ENCODE data around the gene TTC36. TPM values are rescaled to one million over a fixed set of nuclear protein-coding genes. Genes with fewer than 3 reads are reported as not detected.

The TTC36 gene
- total RNA-seq, 2 donors from 2014 or later, result 0.42 to 0.46 TPM

- Mint-ChIP-seq H3K4me1 (no peaks in the 10 kb centered on the region), H3K27ac (no peak overlapping the region), H3K4me3 (no peak overlapping the region), H3K9me3 (no peaks in the 10 kb centered on the region), H3K36me3 (ENCODE audit: low read depth) (peaks cover 88% of the 10 kb centered on the region), H3K27me3 (ENCODE audit: insufficient read depth) (no peaks in the 10 kb centered on the region)
- Histone ChIP-seq H3K4me3 (ENCODE audit: low read length) (no peak overlapping the region), H3K9me3 (ENCODE audit: control insufficient read depth, low read length) (no peaks in the 10 kb centered on the region), H3K36me3 (ENCODE audit: control insufficient read depth, insufficient read depth, low read length) (peaks cover 98% of the 10 kb centered on the region), H3K4me1 (ENCODE audit: control insufficient read depth, insufficient read depth, low read length) (no peaks in the 10 kb centered on the region), H3K9ac (ENCODE audit: extremely low read depth, low read length, poor library complexity, severe bottlenecking) (no peak overlapping the region), H3K27me3 (ENCODE audit: control insufficient read depth, insufficient read depth, low read length, poor library complexity, severe bottlenecking) (no peaks in the 10 kb centered on the region), H3K27ac (ENCODE audit: low read depth, low read length) (no peak overlapping the region)
- TF ChIP-seq, protein P1, sequence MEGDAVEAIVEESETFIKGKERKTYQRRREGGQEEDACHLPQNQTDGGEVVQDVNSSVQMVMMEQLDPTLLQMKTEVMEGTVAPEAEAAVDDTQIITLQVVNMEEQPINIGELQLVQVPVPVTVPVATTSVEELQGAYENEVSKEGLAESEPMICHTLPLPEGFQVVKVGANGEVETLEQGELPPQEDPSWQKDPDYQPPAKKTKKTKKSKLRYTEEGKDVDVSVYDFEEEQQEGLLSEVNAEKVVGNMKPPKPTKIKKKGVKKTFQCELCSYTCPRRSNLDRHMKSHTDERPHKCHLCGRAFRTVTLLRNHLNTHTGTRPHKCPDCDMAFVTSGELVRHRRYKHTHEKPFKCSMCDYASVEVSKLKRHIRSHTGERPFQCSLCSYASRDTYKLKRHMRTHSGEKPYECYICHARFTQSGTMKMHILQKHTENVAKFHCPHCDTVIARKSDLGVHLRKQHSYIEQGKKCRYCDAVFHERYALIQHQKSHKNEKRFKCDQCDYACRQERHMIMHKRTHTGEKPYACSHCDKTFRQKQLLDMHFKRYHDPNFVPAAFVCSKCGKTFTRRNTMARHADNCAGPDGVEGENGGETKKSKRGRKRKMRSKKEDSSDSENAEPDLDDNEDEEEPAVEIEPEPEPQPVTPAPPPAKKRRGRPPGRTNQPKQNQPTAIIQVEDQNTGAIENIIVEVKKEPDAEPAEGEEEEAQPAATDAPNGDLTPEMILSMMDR (conservative IDR thresholded peaks at IDR 0.05), result no peak
- no peak for DNase-seq
- WGBS, 2 experiments (ENCODE audit: insufficient coverage in 1 of 2, insufficient read length in 1 of 2), result 95% methylated on average over 3 of the region's 3 CpGs; no CpG with 5 or more reads in 1 of the 2 experiments
These were observed 24.1 kb upstream of the TTC36 start for GRCh38 chr11:118503216-118503615.

GRCh38 chr11:118511601-118512000 is 15.7 kb upstream of the TTC36 start:
- Histone ChIP-seq H3K4me1 (ENCODE audit: control insufficient read depth, insufficient read depth, low read length) (no peaks in the 10 kb centered on the region), H3K9ac (ENCODE audit: extremely low read depth, low read length, poor library complexity, severe bottlenecking) (no peak overlapping the region), H3K36me3 (ENCODE audit: control insufficient read depth, insufficient read depth, low read length) (peaks cover 95% of the 10 kb centered on the region), H3K9me3 (ENCODE audit: control insufficient read depth, low read length) (peaks cover 3% of the 10 kb centered on the region), H3K27ac (ENCODE audit: low read depth, low read length) (no peak overlapping the region), H3K4me3 (ENCODE audit: low read length) (no peak overlapping the region), H3K27me3 (ENCODE audit: control insufficient read depth, insufficient read depth, low read length, poor library complexity, severe bottlenecking) (no peaks in the 10 kb centered on the region)
- Mint-ChIP-seq H3K9me3 (no peaks in the 10 kb centered on the region), H3K27me3 (ENCODE audit: insufficient read depth) (no peaks in the 10 kb centered on the region), H3K4me3 (no peak overlapping the region), H3K27ac (no peak overlapping the region), H3K4me1 (no peaks in the 10 kb centered on the region), H3K36me3 (ENCODE audit: low read depth) (peaks cover 74% of the 10 kb centered on the region)
- no peak for DNase-seq
- WGBS, 2 experiments (ENCODE audit: insufficient coverage in 1 of 2, insufficient read length in 1 of 2), result 88 to 92% methylated on average over 5 of the region's 5 CpGs
- TF ChIP-seq, protein P1 (conservative IDR thresholded peaks at IDR 0.05), result no peak

GRCh38 chr11:118514103-118514502 is 13.2 kb upstream of the TTC36 start:
- WGBS, 2 experiments (ENCODE audit: insufficient coverage in 1 of 2, insufficient read length in 1 of 2), result 96 to 99% methylated on average over 6 to 7 of the region's 7 CpGs

More at GRCh38 chr11:118514103-118514502, 13.2 kb upstream of the TTC36 start:
- Histone ChIP-seq H3K36me3 (ENCODE audit: control insufficient read depth, insufficient read depth, low read length) (peaks cover 88% of the 10 kb centered on the region), H3K27me3 (ENCODE audit: control insufficient read depth, insufficient read depth, low read length, poor library complexity, severe bottlenecking) (no peaks in the 10 kb centered on the region), H3K4me3 (ENCODE audit: low read length) (no peak overlapping the region), H3K9me3 (ENCODE audit: control insufficient read depth, low read length) (peaks cover 3% of the 10 kb centered on the region), H3K9ac (ENCODE audit: extremely low read depth, low read length, poor library complexity, severe bottlenecking) (no peak overlapping the region), H3K27ac (ENCODE audit: low read depth, low read length) (no peak overlapping the region), H3K4me1 (ENCODE audit: control insufficient read depth, insufficient read depth, low read length) (no peaks in the 10 kb centered on the region)
- TF ChIP-seq, protein P1 (conservative IDR thresholded peaks at IDR 0.05), result no peak
- no peak for DNase-seq
- Mint-ChIP-seq H3K27ac (no peak overlapping the region), H3K9me3 (no peaks in the 10 kb centered on the region), H3K4me3 (no peak overlapping the region), H3K27me3 (ENCODE audit: insufficient read depth) (no peaks in the 10 kb centered on the region), H3K36me3 (ENCODE audit: low read depth) (peaks cover 74% of the 10 kb centered on the region), H3K4me1 (no peaks in the 10 kb centered on the region)
